ENCODE results near the gene FBXO10. TPM values are rescaled to one million over a fixed set of nuclear protein-coding genes. Genes with fewer than 3 reads are reported as not detected.

Gene FBXO10
- total RNA-seq, 1 experiment from 2014 or later = 5.3 TPM

- Histone ChIP-seq H3K36me3 (ENCODE audit: control insufficient read depth in 1 of 2, insufficient read depth in 2 of 2, low read length in 2 of 2) (peaks cover 47 to 70% of the 10 kb centered on the region in 2 experiments), H3K4me2 (ENCODE audit: low read length) (no peak overlapping the region), H3K9me3 (ENCODE audit: control insufficient read depth in 1 of 2, insufficient read depth in 1 of 2, low read depth in 1 of 2, low read length in 2 of 2) (no peaks in the 10 kb centered on the region), H3K4me3 (replicated peaks in 1 of 2; ENCODE audit: low read depth in 1 of 2, low read length in 2 of 2) (no peak overlapping the region), H2AFZ (ENCODE audit: low read depth, low read length, poor library complexity, severe bottlenecking) (no peak overlapping the region), H3K27me3 (ENCODE audit: insufficient read depth, low read length) (no peaks in the 10 kb centered on the region), H4K20me1 (ENCODE audit: insufficient read depth) (no peaks in the 10 kb centered on the region; the same call in 1 of the 2 replicates), H3K27ac (ENCODE audit: low read depth, low read length) (no peak overlapping the region), H3K4me1 (ENCODE audit: control insufficient read depth in 1 of 2, insufficient read depth in 2 of 2, low read length in 2 of 2) (no peaks in the 10 kb centered on the region), H3K9me2 (ENCODE audit: insufficient read depth) (no peaks in the 10 kb centered on the region), H3K79me2 (ENCODE audit: insufficient read depth, low read length) (peaks cover 41% of the 10 kb centered on the region), H3K9ac (ENCODE audit: low read length) (no peak overlapping the region)
- no peak for ATAC-seq
- intact Hi-C loops (cut with micrococcal nuclease) = no loop called here
- CTCF ChIA-PET = interaction anchor here (1.0 kb wide), 1 partner anchor 9 kb away, joined by 3 read pairs; no protein-coding TSS in a partner anchor
- TF ChIP-seq SIN3A (IDR thresholded peaks at IDR 0.05; ENCODE audit: low read depth) (no peak), TCF7L2 (IDR thresholded peaks at IDR 0.05; ENCODE audit: borderline replicate concordance, extremely low read depth, insufficient read depth, insufficient read length) (no peak), CTCF (IDR thresholded peaks at IDR 0.05 in 2 of 3, conservative IDR thresholded peaks at IDR 0.05 in 1 of 3; ENCODE audit: borderline replicate concordance in 1 of 3, insufficient read depth in 1 of 3, low read depth in 2 of 3, low read length in 2 of 3) (no peak), ZFX (IDR thresholded peaks at IDR 0.05) (no peak), MAX (IDR thresholded peaks at IDR 0.05) (no peak), CBX3 (IDR thresholded peaks at IDR 0.05; ENCODE audit: low read depth) (no peak), JUND (IDR thresholded peaks at IDR 0.05) (no peak), YY1 (IDR thresholded peaks at IDR 0.05; ENCODE audit: extremely low read depth, insufficient replicate concordance, low read depth, low read length) (no peak), EZH2phosphoT487 (IDR thresholded peaks at IDR 0.05; ENCODE audit: borderline replicate concordance) (no peak), EGR1 (IDR thresholded peaks at IDR 0.05; ENCODE audit: low read depth) (no peak)
- RAD21 ChIA-PET (ENCODE audit: low non-redundant PET in 1 of 2, low total read pairs in 2 of 2, uncharacterized antibody in 2 of 2, unreplicated experiment in 2 of 2) = no interaction called here
- POLR2A ChIA-PET = no interaction called here
- BruUV-seq (replicated peaks) = no TSS peak
- no peak for DNase-seq (ENCODE audit: low read depth, low spot score)
These were observed 74.1 kb downstream of the FBXO10 start for GRCh38 chr9:37501957-37502596.
